Measurements from ENCODE around the gene GPR160. TPM values are rescaled to one million over a fixed set of nuclear protein-coding genes. Genes with fewer than 3 reads are reported as not detected.
"Not testable (repeated sequence)": the region's sequence is repeated elsewhere in the genome, so short reads cannot be mapped to it uniquely, and the experiment has no call there.

Gene GPR160
- total RNA-seq, 2 donors from 2014 or later = 2.3 to 4.5 TPM

DNA sequence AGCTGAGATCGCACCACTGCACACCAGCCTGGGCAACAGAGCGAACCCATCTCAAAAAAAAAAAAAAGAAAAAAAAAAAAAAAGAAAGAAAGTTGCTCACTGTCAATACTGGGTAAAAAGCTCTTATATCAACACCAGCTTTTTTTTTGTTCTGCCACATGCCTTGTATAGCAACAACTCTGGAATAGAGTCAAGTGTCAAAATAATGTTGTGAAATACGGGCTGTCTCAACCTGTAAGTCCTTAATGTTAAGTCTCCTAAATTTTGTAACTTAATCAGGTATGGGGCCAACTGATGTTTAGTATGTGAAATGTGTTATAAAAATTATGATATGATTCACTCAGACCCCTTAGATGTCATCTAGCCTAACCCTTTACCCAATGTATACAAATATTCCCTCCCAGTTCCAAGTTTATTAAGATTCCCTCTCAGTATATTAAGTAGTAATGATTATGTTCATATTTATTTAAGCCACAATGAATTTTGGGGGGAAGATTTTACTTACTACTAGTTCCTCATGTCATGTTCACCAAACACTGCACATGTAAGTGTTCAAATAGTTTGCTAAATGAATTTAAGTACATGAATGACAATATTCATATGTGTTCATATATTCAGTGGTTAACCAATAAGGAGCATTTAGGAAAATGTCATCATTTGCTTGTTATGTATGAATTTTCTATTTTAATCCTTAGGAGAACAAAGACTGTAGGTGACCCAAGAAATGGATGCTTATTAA lies 52.2 kb downstream of the GPR160 start:
- H3K36me3 Mint-ChIP-seq (ENCODE audit: low read depth) = peaks cover 4% of the 10 kb centered on the region
- no peak overlapping the region for H3K27ac Mint-ChIP-seq
- H3K4me1 Mint-ChIP-seq = peaks cover 5% of the 10 kb centered on the region
- DNase-seq (no peak), ATAC-seq (no peak)
- H3K4me3 Mint-ChIP-seq = no peak overlapping the region
- no peaks in the 10 kb centered on the region for H3K27me3 Mint-ChIP-seq
- no peaks in the 10 kb centered on the region for H3K9me3 ChIP-seq (ENCODE audit: control insufficient read depth, low read length, poor library complexity, severe bottlenecking)

DNA sequence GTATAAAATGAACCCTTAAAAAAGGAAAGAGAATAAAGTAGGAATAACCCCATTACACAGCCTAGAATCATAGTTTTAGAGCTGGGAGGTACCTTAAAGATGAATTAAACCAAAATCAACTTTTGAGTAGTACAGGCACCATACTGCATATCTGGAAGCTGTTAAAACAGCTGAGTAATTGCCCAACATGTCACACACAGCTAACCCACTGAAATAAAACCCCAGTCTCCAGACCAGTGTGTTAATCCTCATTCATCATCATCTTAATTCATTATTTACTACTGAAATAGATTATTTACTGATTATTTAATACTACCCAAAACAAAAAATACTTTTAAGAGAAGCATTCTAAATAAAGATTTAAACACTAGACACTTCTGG lies 52.8 kb downstream of the GPR160 start:
- DNase-seq = no peak
- H3K4me1 Mint-ChIP-seq = peaks cover 5% of the 10 kb centered on the region
- no peaks in the 10 kb centered on the region for H3K9me3 ChIP-seq (ENCODE audit: control insufficient read depth, low read length, poor library complexity, severe bottlenecking)
- H3K27ac Mint-ChIP-seq = no peak overlapping the region
- ATAC-seq = no peak
- H3K4me3 Mint-ChIP-seq = no peak overlapping the region
- peaks cover 4% of the 10 kb centered on the region for H3K36me3 Mint-ChIP-seq (ENCODE audit: low read depth)
- H3K27me3 Mint-ChIP-seq = no peaks in the 10 kb centered on the region

GRCh38 chr3:170092907-170093306 lies 55.1 kb downstream of the GPR160 start:
- Mint-ChIP-seq H3K36me3 (ENCODE audit: low read depth) (peaks cover 4% of the 10 kb centered on the region), H3K27ac (no peak overlapping the region)
- no peak for ATAC-seq

GRCh38 chr3:170095771-170096170 lies 58.0 kb downstream of the GPR160 start:
- Mint-ChIP-seq H3K27ac (no peak overlapping the region), H3K36me3 (ENCODE audit: low read depth) (peaks cover 7% of the 10 kb centered on the region), H3K27me3 (no peaks in the 10 kb centered on the region), H3K4me3 (no peak overlapping the region), H3K4me1 (peaks cover 5% of the 10 kb centered on the region)
- ATAC-seq = no peak
- DNase-seq = no peak
- no peaks in the 10 kb centered on the region for H3K9me3 ChIP-seq (ENCODE audit: control insufficient read depth, low read length, poor library complexity, severe bottlenecking)

More at GRCh38 chr3:170092907-170093306, 55.1 kb downstream of the GPR160 start:
- H3K27me3 Mint-ChIP-seq = no peaks in the 10 kb centered on the region
- H3K9me3 ChIP-seq (ENCODE audit: control insufficient read depth, low read length, poor library complexity, severe bottlenecking) = no peaks in the 10 kb centered on the region
- H3K4me1 Mint-ChIP-seq = peaks cover 5% of the 10 kb centered on the region
- no peak for DNase-seq
- no peak overlapping the region for H3K4me3 Mint-ChIP-seq

- Mint-ChIP-seq H3K27ac (no peak overlapping the region), H3K4me3 (no peak overlapping the region), H3K4me1 (peaks cover 5% of the 10 kb centered on the region), H3K27me3 (no peaks in the 10 kb centered on the region), H3K36me3 (ENCODE audit: low read depth) (peaks cover 7% of the 10 kb centered on the region)
- ATAC-seq (no peak), DNase-seq (no peak)
- H3K9me3 ChIP-seq (ENCODE audit: control insufficient read depth, low read length, poor library complexity, severe bottlenecking) = no peaks in the 10 kb centered on the region
These were observed 58.5 kb downstream of the GPR160 start for GRCh38 chr3:170096342-170096741.

DNA sequence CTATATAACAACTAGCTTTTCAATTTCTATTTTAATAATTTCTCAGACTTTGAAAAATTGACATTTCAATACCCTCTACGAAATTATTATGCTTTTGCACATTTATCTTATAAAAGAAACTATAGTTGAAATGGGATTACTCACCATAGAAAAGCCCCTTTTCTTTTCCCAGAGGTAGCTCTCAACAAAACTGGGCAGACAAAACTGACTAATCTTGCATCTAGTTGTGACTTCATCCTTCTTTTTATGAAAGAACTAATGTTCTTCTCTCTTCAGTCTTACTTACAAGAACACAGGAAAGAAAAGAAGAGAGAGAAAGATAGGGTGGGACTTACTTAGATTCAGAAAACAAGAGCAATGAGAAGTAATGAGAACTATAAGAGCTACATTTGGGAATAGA lies 61.0 kb downstream of the GPR160 start:
- no peak for DNase-seq
- Mint-ChIP-seq H3K27me3 (no peaks in the 10 kb centered on the region), H3K4me1 (peaks cover 5% of the 10 kb centered on the region), H3K27ac (peak overlapping the region; percentile 57), H3K4me3 (no peak overlapping the region), H3K36me3 (ENCODE audit: low read depth) (peaks cover 11% of the 10 kb centered on the region)
- H3K9me3 ChIP-seq (ENCODE audit: control insufficient read depth, low read length, poor library complexity, severe bottlenecking) = no peaks in the 10 kb centered on the region
- ATAC-seq = no peak

GRCh38 chr3:170100944-170101343 lies 63.1 kb downstream of the GPR160 start:
- H3K9me3 ChIP-seq (ENCODE audit: control insufficient read depth, low read length, poor library complexity, severe bottlenecking) = no peaks in the 10 kb centered on the region
- H3K4me1 Mint-ChIP-seq = no peaks in the 10 kb centered on the region
- no peak for DNase-seq
- no peaks in the 10 kb centered on the region for H3K27me3 Mint-ChIP-seq
- ATAC-seq = no peak
- H3K36me3 Mint-ChIP-seq (ENCODE audit: low read depth) = peaks cover 9% of the 10 kb centered on the region
- H3K27ac Mint-ChIP-seq = peak overlapping the region; percentile 37
- no peak overlapping the region for H3K4me3 Mint-ChIP-seq

DNA sequence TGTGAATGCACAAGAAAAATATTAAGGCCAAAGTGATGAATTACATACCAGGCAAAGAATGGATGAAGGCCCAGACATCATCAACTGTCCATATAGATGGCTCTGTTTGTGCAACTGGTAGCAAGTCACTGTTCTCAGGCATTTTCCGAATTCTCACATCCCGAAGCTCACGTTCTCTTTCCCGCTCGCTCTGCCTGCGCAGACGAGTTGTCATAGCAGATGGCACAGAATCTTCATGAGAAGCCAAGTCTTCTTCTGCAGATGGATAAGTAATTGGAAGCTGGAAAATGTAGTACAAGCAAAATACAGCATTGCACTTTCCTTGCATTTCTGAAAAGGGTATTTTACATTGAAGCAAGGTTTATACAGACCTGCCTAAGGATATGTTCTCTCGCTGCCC lies 64.6 kb downstream of the GPR160 start:
- Mint-ChIP-seq H3K27me3 (no peaks in the 10 kb centered on the region), H3K4me1 (no peaks in the 10 kb centered on the region), H3K4me3 (no peak overlapping the region), H3K27ac (peak overlapping the region; percentile 37), H3K36me3 (ENCODE audit: low read depth) (peaks cover 9% of the 10 kb centered on the region)
- no peak for ATAC-seq
- H3K9me3 ChIP-seq (ENCODE audit: control insufficient read depth, low read length, poor library complexity, severe bottlenecking) = no peaks in the 10 kb centered on the region
- DNase-seq = no peak

- no peaks in the 10 kb centered on the region for H3K9me3 ChIP-seq (ENCODE audit: control insufficient read depth, low read length, poor library complexity, severe bottlenecking)
- DNase-seq (no peak), ATAC-seq (no peak)
- H3K4me3 Mint-ChIP-seq = no peak overlapping the region
- peaks cover 10% of the 10 kb centered on the region for H3K36me3 Mint-ChIP-seq (ENCODE audit: low read depth)
- peak overlapping the region; percentile 19 for H3K27ac Mint-ChIP-seq
- peaks cover 18% of the 10 kb centered on the region for H3K4me1 Mint-ChIP-seq
- no peaks in the 10 kb centered on the region for H3K27me3 Mint-ChIP-seq
These were observed 70.1 kb downstream of the GPR160 start for GRCh38 chr3:170107941-170108340.

DNA sequence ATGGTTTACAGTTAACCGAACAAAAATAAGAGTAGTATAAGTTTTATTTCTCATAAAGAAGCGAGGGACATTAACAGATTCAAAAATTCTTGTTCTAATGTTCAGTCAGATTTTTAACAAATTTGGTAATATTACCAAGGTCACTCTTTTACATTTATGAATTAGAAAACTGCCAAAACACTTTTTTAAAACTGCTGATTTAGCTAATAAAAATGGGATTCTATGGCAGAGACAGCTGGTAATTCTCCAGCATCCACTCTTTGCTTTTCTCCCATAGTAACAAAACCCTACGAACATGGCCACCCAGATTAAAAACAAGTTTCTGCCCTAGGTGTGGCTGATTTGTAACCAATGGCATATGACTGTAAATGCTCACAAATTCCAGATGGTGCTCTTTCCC lies 71.2 kb downstream of the GPR160 start:
- Mint-ChIP-seq H3K27me3 (no peaks in the 10 kb centered on the region), H3K4me3 (no peak overlapping the region), H3K4me1 (peaks cover 18% of the 10 kb centered on the region), H3K36me3 (ENCODE audit: low read depth) (peaks cover 10% of the 10 kb centered on the region), H3K27ac (peak overlapping the region; percentile 27)
- no peaks in the 10 kb centered on the region for H3K9me3 ChIP-seq (ENCODE audit: control insufficient read depth, low read length, poor library complexity, severe bottlenecking)
- DNase-seq (no peak), ATAC-seq (no peak)

DNA sequence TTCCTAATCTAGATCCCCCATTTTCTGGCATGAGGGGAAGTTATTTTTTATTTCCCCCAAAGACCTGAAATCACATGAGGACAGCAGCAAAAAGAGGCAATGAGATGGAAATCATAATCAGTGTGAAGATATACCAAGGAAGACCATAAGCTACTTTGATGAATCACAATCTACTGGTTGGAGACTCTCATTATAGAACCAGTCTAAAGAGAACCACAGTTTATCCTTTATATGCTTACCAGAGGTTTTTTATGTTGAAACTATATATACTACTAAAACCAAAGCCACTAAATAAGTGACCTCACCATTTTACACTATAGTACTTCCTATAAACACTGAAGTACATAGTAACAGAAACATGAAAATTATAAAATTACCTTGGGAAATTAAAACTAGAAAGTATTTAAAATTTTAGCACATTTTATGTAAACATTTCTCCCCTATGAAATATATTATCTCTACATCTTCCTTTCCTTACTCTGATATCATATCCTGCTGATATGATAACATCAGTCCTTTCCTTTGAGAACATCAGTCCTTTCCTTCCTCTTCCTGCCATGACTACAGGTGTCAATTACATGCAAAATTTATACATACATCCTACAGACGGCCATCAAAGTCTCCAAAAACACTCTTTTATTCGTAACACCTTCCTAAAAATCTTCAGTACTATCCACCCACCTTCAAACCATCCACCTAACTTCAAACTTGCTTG lies 71.9 kb downstream of the GPR160 start:
- Mint-ChIP-seq H3K27ac (peak overlapping the region; percentile 27), H3K36me3 (ENCODE audit: low read depth) (peaks cover 10% of the 10 kb centered on the region), H3K27me3 (no peaks in the 10 kb centered on the region), H3K4me1 (peaks cover 18% of the 10 kb centered on the region), H3K4me3 (no peak overlapping the region)
- no peaks in the 10 kb centered on the region for H3K9me3 ChIP-seq (ENCODE audit: control insufficient read depth, low read length, poor library complexity, severe bottlenecking)
- DNase-seq (no peak), ATAC-seq (no peak)

- ATAC-seq (no peak), DNase-seq (no peak)
- H3K4me1 Mint-ChIP-seq = peaks cover 21% of the 10 kb centered on the region
- no peak overlapping the region for H3K27ac Mint-ChIP-seq
- no peaks in the 10 kb centered on the region for H3K27me3 Mint-ChIP-seq
- no peaks in the 10 kb centered on the region for H3K9me3 ChIP-seq (ENCODE audit: control insufficient read depth, low read length, poor library complexity, severe bottlenecking)
- peak overlapping the region; percentile 1 for H3K4me3 Mint-ChIP-seq
- H3K36me3 Mint-ChIP-seq (ENCODE audit: low read depth) = peaks cover 13% of the 10 kb centered on the region
These were observed 73.5 kb downstream of the GPR160 start for GRCh38 chr3:170111147-170111771.

DNA sequence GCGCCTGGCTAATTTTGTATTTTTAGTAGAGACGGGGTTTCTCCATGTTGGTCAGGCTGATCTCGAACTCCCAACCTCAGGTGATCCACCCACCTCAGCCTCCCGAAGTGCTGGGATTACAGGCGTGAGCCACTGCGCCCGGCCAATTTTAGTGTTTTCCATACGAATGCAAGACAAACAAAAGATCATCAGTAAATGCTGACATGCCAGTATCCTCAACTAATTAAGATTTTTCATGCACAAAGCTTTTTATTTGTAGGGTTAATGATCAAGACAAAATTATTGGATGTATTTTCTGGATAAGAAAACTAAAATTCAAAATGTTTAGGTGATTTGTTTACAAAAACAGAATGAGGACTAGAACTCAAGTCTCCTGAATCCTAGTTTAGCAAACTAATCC lies 76.4 kb downstream of the GPR160 start:
- ATAC-seq; H3K4me3 Mint-ChIP-seq; H3K27me3 Mint-ChIP-seq; H3K9me3 ChIP-seq (ENCODE audit: control insufficient read depth, low read length, poor library complexity, severe bottlenecking); H3K27ac Mint-ChIP-seq; DNase-seq: not testable (repeated sequence)
- peaks cover 17% of the 10 kb centered on the region for H3K4me1 Mint-ChIP-seq
- H3K36me3 Mint-ChIP-seq (ENCODE audit: low read depth) = peaks cover 13% of the 10 kb centered on the region

All from T-helper 17 cell (primary cell).